K562 (cell line): Measurements from ENCODE around the gene CCDC137. TPM values are rescaled to one million over a fixed set of nuclear protein-coding genes. Genes with fewer than 3 reads are reported as not detected.
A peak's percentile ranks its signal among the peaks of the same experiment; 100 is the strongest.

Experiments
- AFF1 ChIP-seq, 2 experiments: fragments of 450-650 bp; IDR thresholded peaks; 2 replicates each; pipeline ENCODE4 v1.6.1; 2018; ENCODE audit warnings: mild to moderate bottlenecking in 2 of 2, low read depth in 1 of 2; ENCODE audit not compliant: partially characterized antibody in 2 of 2
- CLOCK ChIP-seq: fragments of 250-450 bp; sonication (Bioruptor Pico); IDR thresholded peaks from 2 replicates; pipeline ENCODE4 v1.4.0; 2020; ENCODE audit warnings: mild to moderate bottlenecking, moderate library complexity, borderline replicate concordance
- CXXC5 ChIP-seq: fragments of 250-450 bp; sonication (Bioruptor Pico); IDR thresholded peaks from 2 replicates; pipeline ENCODE4 v1.8.0; 2022; ENCODE audit warnings: inconsistent platforms, mild to moderate bottlenecking, moderate library complexity
- EWSR1 ChIP-seq: fragments of 450-650 bp; IDR thresholded peaks from 2 replicates; pipeline ENCODE4 v1.6.1; 2018; ENCODE audit warnings: borderline replicate concordance, mild to moderate bottlenecking, low read depth, moderate library complexity; ENCODE audit not compliant: partially characterized antibody
- FOXA1 ChIP-seq: fragments of 450-650 bp; IDR thresholded peaks from 2 replicates; pipeline ENCODE4 v1.6.1; 2016; ENCODE audit warnings: mild to moderate bottlenecking, borderline replicate concordance
- PRMT5 ChIP-seq: sonication (generic); formaldehyde crosslinking; IDR thresholded peaks from 2 replicates; pipeline ENCODE4 v1.5.0; 2020; ENCODE audit warnings: missing genetic modification reagents
- SIN3B ChIP-seq: fragments of 450-650 bp; IDR thresholded peaks from 2 replicates; pipeline ENCODE4 v1.6.1; 2017; ENCODE audit warnings: low read depth, mild to moderate bottlenecking, moderate library complexity
- SRSF1 ChIP-seq: fragments of 200-400 bp; formaldehyde crosslinking; IDR thresholded peaks from 2 replicates; pipeline ENCODE4 v1.6.1; 2017; ENCODE audit warnings: mild to moderate bottlenecking, low read depth, low read length, moderate library complexity
- TFAM ChIP-seq: fragments of 250-450 bp; sonication (Bioruptor Pico); conservative IDR thresholded peaks from 2 replicates; pipeline ENCODE4 v1.5.0; 2021; ENCODE audit warnings: mild to moderate bottlenecking, moderate library complexity
- VEZF1 ChIP-seq: fragments of 200-800 bp; sonication (Bioruptor generic); IDR thresholded peaks from 2 replicates; pipeline ENCODE4 v1.6.1; 2017; ENCODE audit warnings: missing genetic modification characterization, missing compliant biosample characterization
- ZNF134 ChIP-seq: fragments of 250-450 bp; sonication (Bioruptor Pico); conservative IDR thresholded peaks from 2 replicates; pipeline ENCODE4 v1.4.0; 2020
- ZNF609 ChIP-seq: sonication (generic); formaldehyde crosslinking; IDR thresholded peaks from 2 replicates; pipeline ENCODE4 v1.8.1; 2023; ENCODE audit warnings: missing genetic modification reagents, mild to moderate bottlenecking, borderline replicate concordance
- polyA plus RNA-seq, 8 experiments: library from polyadenylated mRNA; depleted of rRNA in 4 of 8; stranded (reverse) in 5 of 8; unstranded in 3 of 8; fragments of >200 nt; fragmentation: Nextera tagmentation in 2 of 8; fragmentation: Illumina TruSeq in 1 of 8; extraction: Ambion mirVana in 2 of 8; extraction: Trizol in 1 of 8; gene quantifications; 2 replicates each; pipeline versions ENCODE4 v1.2.1 to v1.2.3, GENCODE V29; 2011 to 2014; ENCODE audit warnings: inconsistent platforms in 1 of 8, missing spikeins in 1 of 8
- total RNA-seq, 7 experiments: library from RNA; depleted of rRNA in 6 of 7; stranded (reverse); fragments of >200 nt in 6 of 7; fragmentation: Illumina TruSeq in 2 of 7; extraction: Trizol in 2 of 7; gene quantifications; 2 replicates each; pipeline versions ENCODE4 v1.2.1 to v1.2.3, GENCODE V29; 2011 to 2021; ENCODE audit warnings: low replicate concordance in 1 of 7

The CCDC137 gene
- total and polyA plus RNA-seq, 9 of the 15 experiments (the other 6 are each of a cell fraction or from before 2014, with no cell fraction given): 2.3 to 68.1 (median 38.3) TPM

GRCh38 chr17:81711814-81712467 lies 45.4 kb downstream of the CCDC137 start, which contains the start of gene SLC25A10 (continued):
- TF ChIP-seq ZNF609 (CRISPR knock-in tag) (0 out of 2 replicates have a peak, but pooled peaks have one; percentile 7), AFF1 (IDR thresholded peaks at IDR 0.05; ENCODE audit: low read depth in 1 of 2, partially characterized antibody in 2 of 2) (no peak), CLOCK (CRISPR knock-in tag) (no peak), SRSF1 (no peak), FOXA1 (no peak), VEZF1 (CRISPR knock-in tag) (peak; percentile 49), EWSR1 (no peak), PRMT5 (no peak), TFAM (no peak), CXXC5 (peak; percentile 91), ZNF134 (no peak), SIN3B (0 out of 2 replicates have a peak, but pooled peaks have one; percentile 13)
